Mammary epithelial cell (primary cell): Measurements from ENCODE around the gene MGAT5.

Source experiments
- CTCF ChIP-seq, 2 donors: IDR thresholded peaks in 1 of 2; conservative IDR thresholded peaks in 1 of 2; 2 replicates each; pipeline ENCODE4 v1.5.1; 2011 to 2012; ENCODE audit warnings: inconsistent platforms in 2 of 2, low read length in 2 of 2, mild to moderate bottlenecking in 2 of 2, control low read depth in 1 of 2, low read depth in 1 of 2; ENCODE audit not compliant: insufficient read depth in 1 of 2; ENCODE audit errors: extremely low read depth in 1 of 2
- EZH2 ChIP-seq: IDR thresholded peaks from 2 replicates; pipeline ENCODE4 v1.6.1; 2012; ENCODE audit warnings: low read length, inconsistent platforms, borderline replicate concordance

GRCh38 chr2:134429886-134430285 lies 176.0 kb downstream of the MGAT5 start:
- no peak for TF ChIP-seq CTCF (conservative IDR thresholded peaks at IDR 0.05 in 1 of 2, IDR thresholded peaks at IDR 0.05 in 1 of 2; ENCODE audit: extremely low read depth in 1 of 2, insufficient read depth in 1 of 2, low read depth in 1 of 2, low read length in 2 of 2)
- TF ChIP-seq EZH2: no peak
